Choroid plexus epithelial cell (primary cell): ENCODE data around the gene PFDN2.

ENCODE experiments used
- DNase-seq: peaks from one replicate; pipeline ENCODE4 v3.0.0-alpha.2; 2010; ENCODE audit warnings: low read depth
- H3K4me3 ChIP-seq: 2 replicates; pipeline ENCODE4 v1.5.1; 2011; ENCODE audit warnings: low read depth, mild to moderate bottlenecking, control low read depth, low read length, moderate library complexity
- TF ChIP-seq, protein P1 (sequence below): conservative IDR thresholded peaks from 2 replicates; pipeline ENCODE4 v1.5.1; 2011; ENCODE audit warnings: low read depth, mild to moderate bottlenecking, control low read depth, inconsistent platforms, low read length, moderate library complexity

PFDN2 gene

GRCh38 chr1:161095230-161095629, 22.6 kb downstream of the PFDN2 start:
- no peak overlapping the region for H3K4me3 ChIP-seq
- DNase-seq, result no peak
- TF ChIP-seq, protein P1, sequence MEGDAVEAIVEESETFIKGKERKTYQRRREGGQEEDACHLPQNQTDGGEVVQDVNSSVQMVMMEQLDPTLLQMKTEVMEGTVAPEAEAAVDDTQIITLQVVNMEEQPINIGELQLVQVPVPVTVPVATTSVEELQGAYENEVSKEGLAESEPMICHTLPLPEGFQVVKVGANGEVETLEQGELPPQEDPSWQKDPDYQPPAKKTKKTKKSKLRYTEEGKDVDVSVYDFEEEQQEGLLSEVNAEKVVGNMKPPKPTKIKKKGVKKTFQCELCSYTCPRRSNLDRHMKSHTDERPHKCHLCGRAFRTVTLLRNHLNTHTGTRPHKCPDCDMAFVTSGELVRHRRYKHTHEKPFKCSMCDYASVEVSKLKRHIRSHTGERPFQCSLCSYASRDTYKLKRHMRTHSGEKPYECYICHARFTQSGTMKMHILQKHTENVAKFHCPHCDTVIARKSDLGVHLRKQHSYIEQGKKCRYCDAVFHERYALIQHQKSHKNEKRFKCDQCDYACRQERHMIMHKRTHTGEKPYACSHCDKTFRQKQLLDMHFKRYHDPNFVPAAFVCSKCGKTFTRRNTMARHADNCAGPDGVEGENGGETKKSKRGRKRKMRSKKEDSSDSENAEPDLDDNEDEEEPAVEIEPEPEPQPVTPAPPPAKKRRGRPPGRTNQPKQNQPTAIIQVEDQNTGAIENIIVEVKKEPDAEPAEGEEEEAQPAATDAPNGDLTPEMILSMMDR, result no peak

GRCh38 chr1:161094481-161094880, 23.4 kb downstream of the PFDN2 start:
- no peak for DNase-seq
- TF ChIP-seq, protein P1, result no peak
- no peak overlapping the region for H3K4me3 ChIP-seq

DNA sequence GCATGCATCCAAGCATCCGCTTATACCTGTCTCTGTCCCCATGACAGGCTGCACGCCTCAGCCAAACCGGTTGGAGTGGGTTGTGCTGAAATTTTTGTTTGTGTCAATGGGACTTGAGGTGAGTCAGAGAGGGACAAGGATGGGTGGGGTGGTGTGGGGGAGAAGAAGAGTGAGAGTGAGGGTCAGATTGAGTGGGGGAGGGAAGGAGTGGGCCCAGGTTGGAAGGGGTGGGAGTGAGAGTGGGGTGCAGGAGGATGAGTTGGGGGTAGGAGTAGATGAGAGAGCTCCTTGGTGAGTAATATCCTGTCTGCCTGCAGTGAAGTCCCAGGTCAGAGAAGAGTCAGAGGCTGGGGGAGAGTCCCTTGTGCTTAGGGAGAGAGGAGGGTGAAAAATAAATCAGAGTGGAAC, 25.2 kb downstream of the PFDN2 start:
- TF ChIP-seq, protein P1, result no peak
- DNase-seq, result no peak
- H3K4me3 ChIP-seq, result no peak overlapping the region

DNA sequence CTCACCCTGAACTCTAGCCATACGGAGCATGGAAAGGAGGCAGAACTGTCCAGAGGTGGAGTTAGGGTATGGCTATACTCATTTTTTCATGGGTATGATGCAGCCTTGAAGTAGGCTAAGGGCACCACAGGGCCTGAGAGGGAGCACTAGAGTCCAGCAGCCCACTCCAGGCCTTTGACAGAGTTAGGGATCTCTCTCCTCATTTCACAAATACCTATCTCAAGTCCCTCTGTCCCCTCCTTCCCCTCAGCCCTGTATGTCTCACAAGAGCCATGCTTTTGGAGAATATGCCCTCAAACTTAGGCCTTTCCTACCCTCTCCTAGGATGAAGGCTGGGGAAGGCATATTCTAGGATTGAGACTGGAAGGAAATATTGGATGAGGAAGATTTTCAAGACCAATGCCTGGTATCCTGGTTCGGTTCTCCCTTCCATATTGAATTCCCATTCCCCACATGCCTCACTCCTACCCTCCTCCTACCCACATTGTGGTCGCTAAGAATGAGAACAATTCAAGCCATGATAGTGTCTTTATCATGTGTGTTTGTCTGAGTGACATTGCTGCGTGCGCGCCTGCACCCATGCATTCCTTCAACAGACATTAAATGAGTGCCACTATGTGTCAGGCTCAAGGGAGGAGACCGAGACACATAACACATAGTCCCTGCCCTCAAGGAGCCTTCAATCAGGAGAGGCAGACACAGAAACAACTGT, 25.9 kb downstream of the PFDN2 start:
- no peak for DNase-seq
- no peak overlapping the region for H3K4me3 ChIP-seq
- TF ChIP-seq, protein P1, result no peak

DNA sequence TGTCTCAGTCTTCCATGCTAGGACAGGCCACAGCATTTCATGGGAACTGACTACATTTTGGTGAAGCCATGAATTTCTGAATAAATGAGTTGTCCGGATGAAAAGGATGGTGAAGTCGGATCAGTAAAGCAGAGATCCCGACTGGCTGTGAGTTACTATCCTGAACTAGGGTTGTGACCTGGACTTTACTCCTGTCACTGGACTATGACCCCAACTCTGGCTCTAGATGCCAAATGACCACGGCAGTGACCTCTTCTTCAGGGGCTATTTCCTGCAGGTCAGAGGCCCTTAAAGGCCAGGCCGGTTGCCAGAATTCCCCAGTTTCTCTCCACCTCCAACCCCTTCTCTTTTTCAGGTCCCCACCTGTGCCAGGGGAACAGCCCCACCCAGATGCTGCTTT, 26.7 kb downstream of the PFDN2 start:
- DNase-seq, result no peak
- TF ChIP-seq, protein P1, result no peak
- no peak overlapping the region for H3K4me3 ChIP-seq

DNA sequence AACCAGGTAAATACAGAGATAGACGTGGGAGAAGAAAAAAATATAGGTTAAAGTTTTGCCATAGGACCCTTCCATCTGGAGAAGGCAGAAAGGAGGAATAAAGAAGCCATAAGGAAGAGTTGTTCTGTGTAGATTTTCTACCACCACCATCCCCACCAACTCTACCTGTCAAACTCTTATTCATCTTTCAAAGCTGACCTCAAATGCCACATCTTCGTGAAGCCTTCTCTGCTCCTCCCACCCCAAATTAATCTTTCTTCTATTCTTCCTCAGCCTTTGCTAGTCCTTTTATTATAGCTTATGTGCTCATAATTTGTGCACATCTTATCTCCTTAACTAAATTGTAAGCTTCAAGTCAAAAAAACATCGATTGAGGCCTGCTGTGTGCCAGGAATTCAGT, 27.2 kb downstream of the PFDN2 start:
- DNase-seq, result no peak
- TF ChIP-seq, protein P1, result no peak
- no peak overlapping the region for H3K4me3 ChIP-seq

DNA sequence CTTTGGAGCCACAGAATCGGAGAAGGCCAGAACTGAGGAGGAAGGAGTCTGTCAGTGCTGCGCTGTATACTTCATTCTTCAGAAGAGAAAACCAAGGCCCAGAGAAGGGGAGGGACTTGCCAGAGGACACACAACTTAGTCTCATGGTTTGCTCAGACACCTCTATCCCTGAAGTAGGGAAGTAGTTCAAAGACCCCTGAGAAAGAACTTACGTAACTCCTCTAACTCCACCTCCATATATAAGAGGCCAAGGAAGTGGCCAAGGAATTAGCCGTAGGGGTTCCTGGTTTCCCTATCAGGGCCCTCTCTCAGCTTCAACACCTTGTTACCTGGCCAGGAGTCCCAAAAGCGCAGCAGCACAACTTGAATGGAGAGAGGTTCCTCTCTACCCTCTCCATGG, 27.9 kb downstream of the PFDN2 start:
- DNase-seq, result no peak
- H3K4me3 ChIP-seq, result no peak overlapping the region
- TF ChIP-seq, protein P1, result no peak
